ENCODE results near the gene PDE6A. TPM values are rescaled to one million over a fixed set of nuclear protein-coding genes. Genes with fewer than 3 reads are reported as not detected.

PDE6A gene
- total and polyA plus RNA-seq, 4 donors = 0.06 TPM; not detected in 3

GRCh38 chr5:149940077-149940574, 4.5 kb downstream of the PDE6A start:
- Histone ChIP-seq H3K27ac (ENCODE audit: low read depth in 1 of 2, low read length in 2 of 2) (no peak overlapping the region), H3K9me3 (ENCODE audit: control insufficient read depth in 4 of 4, low read length in 3 of 4) (no peaks in the 10 kb centered on the region), H3K27me3 (ENCODE audit: control insufficient read depth in 4 of 4, insufficient read depth in 4 of 4, low read length in 3 of 4) (no peaks in the 10 kb centered on the region), H3K4me1 (ENCODE audit: control insufficient read depth in 4 of 4, insufficient read depth in 4 of 4, low read length in 3 of 4) (peaks cover 2 to 7% (median 6%) of the 10 kb centered on the region in 4 donors), H3K4me3 (ENCODE audit: low read depth in 1 of 3, low read length in 3 of 3) (no peak overlapping the region), H3K9ac (ENCODE audit: low read depth in 1 of 2, low read length in 2 of 2) (no peak overlapping the region), H3K36me3 (ENCODE audit: control insufficient read depth in 4 of 4, insufficient read depth in 3 of 4, low read depth in 1 of 4, low read length in 3 of 4) (no peaks in the 10 kb centered on the region)
- DNase-seq (ENCODE audit: low spot score) = no peak
- 83% methylated on average over 9 of the region's 9 CpGs for WGBS
- TF ChIP-seq MAX (IDR thresholded peaks at IDR 0.05) (no peak), EGR1 (IDR thresholded peaks at IDR 0.05; ENCODE audit: low read depth in 2 of 2) (no peak), TAF1 (conservative IDR thresholded peaks at IDR 0.05) (no peak), RXRA (IDR thresholded peaks at IDR 0.05) (no peak), SP1 (IDR thresholded peaks at IDR 0.05) (no peak)

GRCh38 chr5:149939546-149939945, 5.0 kb downstream of the PDE6A start:
- H3K4me3 ChIP-seq (ENCODE audit: low read depth in 1 of 3, low read length in 3 of 3) = no peak overlapping the region
- DNase-seq (ENCODE audit: low spot score) = no peak
- 75% methylated on average over 6 of the region's 6 CpGs for WGBS
- H3K9ac ChIP-seq (ENCODE audit: low read depth in 1 of 2, low read length in 2 of 2) = no peak overlapping the region
- H3K4me1 ChIP-seq (ENCODE audit: control insufficient read depth in 4 of 4, insufficient read depth in 4 of 4, low read length in 3 of 4) = peaks cover 2 to 8% (median 6%) of the 10 kb centered on the region in 4 donors
- no peaks in the 10 kb centered on the region for H3K9me3 ChIP-seq (ENCODE audit: control insufficient read depth in 4 of 4, low read length in 3 of 4)
- TF ChIP-seq FOXA1 (IDR thresholded peaks at IDR 0.05) (no peak), RAD21 (IDR thresholded peaks at IDR 0.05) (no peak), JUND (IDR thresholded peaks at IDR 0.05) (no peak)
- TF ChIP-seq, protein P1, sequence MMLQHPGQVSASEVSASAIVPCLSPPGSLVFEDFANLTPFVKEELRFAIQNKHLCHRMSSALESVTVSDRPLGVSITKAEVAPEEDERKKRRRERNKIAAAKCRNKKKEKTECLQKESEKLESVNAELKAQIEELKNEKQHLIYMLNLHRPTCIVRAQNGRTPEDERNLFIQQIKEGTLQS (IDR thresholded peaks at IDR 0.05) = no peak
- TF ChIP-seq, protein P2, sequence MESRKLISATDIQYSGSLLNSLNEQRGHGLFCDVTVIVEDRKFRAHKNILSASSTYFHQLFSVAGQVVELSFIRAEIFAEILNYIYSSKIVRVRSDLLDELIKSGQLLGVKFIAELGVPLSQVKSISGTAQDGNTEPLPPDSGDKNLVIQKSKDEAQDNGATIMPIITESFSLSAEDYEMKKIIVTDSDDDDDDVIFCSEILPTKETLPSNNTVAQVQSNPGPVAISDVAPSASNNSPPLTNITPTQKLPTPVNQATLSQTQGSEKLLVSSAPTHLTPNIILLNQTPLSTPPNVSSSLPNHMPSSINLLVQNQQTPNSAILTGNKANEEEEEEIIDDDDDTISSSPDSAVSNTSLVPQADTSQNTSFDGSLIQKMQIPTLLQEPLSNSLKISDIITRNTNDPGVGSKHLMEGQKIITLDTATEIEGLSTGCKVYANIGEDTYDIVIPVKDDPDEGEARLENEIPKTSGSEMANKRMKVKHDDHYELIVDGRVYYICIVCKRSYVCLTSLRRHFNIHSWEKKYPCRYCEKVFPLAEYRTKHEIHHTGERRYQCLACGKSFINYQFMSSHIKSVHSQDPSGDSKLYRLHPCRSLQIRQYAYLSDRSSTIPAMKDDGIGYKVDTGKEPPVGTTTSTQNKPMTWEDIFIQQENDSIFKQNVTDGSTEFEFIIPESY (IDR thresholded peaks at IDR 0.05) = no peak
- no peaks in the 10 kb centered on the region for H3K36me3 ChIP-seq (ENCODE audit: control insufficient read depth in 4 of 4, insufficient read depth in 3 of 4, low read depth in 1 of 4, low read length in 3 of 4)
- H3K27ac ChIP-seq (ENCODE audit: low read depth in 1 of 2, low read length in 2 of 2) = no peak overlapping the region
- H3K27me3 ChIP-seq (ENCODE audit: control insufficient read depth in 4 of 4, insufficient read depth in 4 of 4, low read length in 3 of 4) = no peaks in the 10 kb centered on the region

DNA sequence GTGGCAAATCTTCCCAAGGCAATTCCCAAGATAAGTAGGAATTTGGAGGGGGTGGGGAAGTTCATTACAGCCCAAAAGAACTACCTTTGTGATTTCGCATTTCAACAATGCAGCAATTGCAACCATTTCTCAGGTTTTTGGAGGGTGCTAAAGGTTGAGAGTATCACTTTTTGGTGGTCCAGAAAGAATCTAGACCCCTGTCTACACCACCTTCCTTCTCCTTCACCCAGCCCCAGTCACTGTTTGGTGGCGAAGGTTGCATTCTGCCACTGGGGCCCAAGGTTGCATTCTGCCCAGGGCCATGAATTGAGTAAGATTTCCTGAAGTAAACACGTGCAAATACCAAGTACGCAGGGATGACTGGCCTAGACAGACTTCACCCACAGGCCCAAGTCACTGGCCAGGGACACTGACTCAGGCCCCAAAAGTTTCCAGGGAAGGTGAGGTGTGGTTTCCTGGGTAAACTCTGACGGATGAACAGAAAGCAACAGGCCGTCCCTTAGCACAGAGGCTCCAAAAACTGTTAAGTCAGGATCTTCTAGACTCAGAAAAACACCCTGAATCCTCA, 5.7 kb downstream of the PDE6A start:
- 86% methylated on average over 6 of the region's 6 CpGs for WGBS
- Histone ChIP-seq H3K4me1 (ENCODE audit: control insufficient read depth in 4 of 4, insufficient read depth in 4 of 4, low read length in 3 of 4) (peaks cover 2 to 8% (median 6%) of the 10 kb centered on the region in 4 donors), H3K9ac (ENCODE audit: low read depth in 1 of 2, low read length in 2 of 2) (no peak overlapping the region), H3K27me3 (ENCODE audit: control insufficient read depth in 4 of 4, insufficient read depth in 4 of 4, low read length in 3 of 4) (no peaks in the 10 kb centered on the region), H3K9me3 (ENCODE audit: control insufficient read depth in 4 of 4, low read length in 3 of 4) (no peaks in the 10 kb centered on the region), H3K36me3 (ENCODE audit: control insufficient read depth in 4 of 4, insufficient read depth in 3 of 4, low read depth in 1 of 4, low read length in 3 of 4) (no peaks in the 10 kb centered on the region), H3K27ac (ENCODE audit: low read depth in 1 of 2, low read length in 2 of 2) (no peak overlapping the region), H3K4me3 (ENCODE audit: low read depth in 1 of 3, low read length in 3 of 3) (no peak overlapping the region)
- DNase-seq (ENCODE audit: low spot score) = no peak
- TF ChIP-seq TAF1 (conservative IDR thresholded peaks at IDR 0.05) (no peak), NR2F2 (IDR thresholded peaks at IDR 0.05) (no peak), HNF4G (IDR thresholded peaks at IDR 0.05) (no peak), FOXA2 (IDR thresholded peaks at IDR 0.05) (no peak), CTCF (IDR thresholded peaks at IDR 0.05; ENCODE audit: low read depth, low read length, missing input control) (no peak), HNF4A (conservative IDR thresholded peaks at IDR 0.05) (no peak), JUND (IDR thresholded peaks at IDR 0.05) (no peak), RXRA (IDR thresholded peaks at IDR 0.05) (no peak), RAD21 (IDR thresholded peaks at IDR 0.05) (no peak), SP1 (IDR thresholded peaks at IDR 0.05) (no peak), MAX (IDR thresholded peaks at IDR 0.05) (no peak)
- TF ChIP-seq, protein P3, sequence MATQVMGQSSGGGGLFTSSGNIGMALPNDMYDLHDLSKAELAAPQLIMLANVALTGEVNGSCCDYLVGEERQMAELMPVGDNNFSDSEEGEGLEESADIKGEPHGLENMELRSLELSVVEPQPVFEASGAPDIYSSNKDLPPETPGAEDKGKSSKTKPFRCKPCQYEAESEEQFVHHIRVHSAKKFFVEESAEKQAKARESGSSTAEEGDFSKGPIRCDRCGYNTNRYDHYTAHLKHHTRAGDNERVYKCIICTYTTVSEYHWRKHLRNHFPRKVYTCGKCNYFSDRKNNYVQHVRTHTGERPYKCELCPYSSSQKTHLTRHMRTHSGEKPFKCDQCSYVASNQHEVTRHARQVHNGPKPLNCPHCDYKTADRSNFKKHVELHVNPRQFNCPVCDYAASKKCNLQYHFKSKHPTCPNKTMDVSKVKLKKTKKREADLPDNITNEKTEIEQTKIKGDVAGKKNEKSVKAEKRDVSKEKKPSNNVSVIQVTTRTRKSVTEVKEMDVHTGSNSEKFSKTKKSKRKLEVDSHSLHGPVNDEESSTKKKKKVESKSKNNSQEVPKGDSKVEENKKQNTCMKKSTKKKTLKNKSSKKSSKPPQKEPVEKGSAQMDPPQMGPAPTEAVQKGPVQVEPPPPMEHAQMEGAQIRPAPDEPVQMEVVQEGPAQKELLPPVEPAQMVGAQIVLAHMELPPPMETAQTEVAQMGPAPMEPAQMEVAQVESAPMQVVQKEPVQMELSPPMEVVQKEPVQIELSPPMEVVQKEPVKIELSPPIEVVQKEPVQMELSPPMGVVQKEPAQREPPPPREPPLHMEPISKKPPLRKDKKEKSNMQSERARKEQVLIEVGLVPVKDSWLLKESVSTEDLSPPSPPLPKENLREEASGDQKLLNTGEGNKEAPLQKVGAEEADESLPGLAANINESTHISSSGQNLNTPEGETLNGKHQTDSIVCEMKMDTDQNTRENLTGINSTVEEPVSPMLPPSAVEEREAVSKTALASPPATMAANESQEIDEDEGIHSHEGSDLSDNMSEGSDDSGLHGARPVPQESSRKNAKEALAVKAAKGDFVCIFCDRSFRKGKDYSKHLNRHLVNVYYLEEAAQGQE (IDR thresholded peaks at IDR 0.05) = no peak

All from liver (tissue), 9 donors.